Stomach smooth muscle (tissue), 2 donors: ENCODE data around the gene NAXE.

ENCODE experiments used
- H3K27ac ChIP-seq: one replicate; pipeline ENCODE4 v1.7.0; 2013; ENCODE audit warnings: mild to moderate bottlenecking, low read length, inconsistent platforms
- H3K27me3 ChIP-seq, 2 donors: one replicate each; pipeline ENCODE4 v1.7.0; 2013; ENCODE audit warnings: low read length in 2 of 2; ENCODE audit not compliant: insufficient read depth in 2 of 2, control insufficient read depth in 1 of 2
- H3K36me3 ChIP-seq, 2 donors: one replicate each; pipeline ENCODE4 v1.7.0; 2013; ENCODE audit warnings: low read length in 2 of 2; ENCODE audit not compliant: control insufficient read depth in 2 of 2, insufficient read depth in 2 of 2
- H3K4me1 ChIP-seq: one replicate; pipeline ENCODE4 v1.7.0; 2013; ENCODE audit warnings: low read length; ENCODE audit not compliant: control insufficient read depth, insufficient read depth
- H3K4me3 ChIP-seq, 2 donors: one replicate each; pipeline ENCODE4 v1.7.0; 2013; ENCODE audit warnings: low read length in 2 of 2
- H3K9ac ChIP-seq, 2 donors: one replicate each; pipeline ENCODE4 v1.7.0; 2013; ENCODE audit warnings: low read length in 2 of 2, mild to moderate bottlenecking in 1 of 2
- H3K9me3 ChIP-seq, 2 donors: one replicate each; pipeline ENCODE4 v1.7.0; 2013; ENCODE audit warnings: low read length in 2 of 2; ENCODE audit not compliant: control insufficient read depth in 2 of 2
- donor health status: healthy.
- donor health status: Pancreatic carcinoma.

NAXE gene

GRCh38 chr1:156571261-156571852, 20.2 kb upstream of the NAXE start:
- peaks cover 0 to 5% of the 10 kb centered on the region in 2 donors for H3K27me3 ChIP-seq
- no peaks in the 10 kb centered on the region for H3K9me3 ChIP-seq
- H3K9ac ChIP-seq: peak overlapping the region in 1 of 2 donors; percentile 55
- H3K36me3 ChIP-seq: no peaks in the 10 kb centered on the region
- no peak overlapping the region for H3K27ac ChIP-seq
- peaks cover 13% of the 10 kb centered on the region for H3K4me1 ChIP-seq
- no peak overlapping the region for H3K4me3 ChIP-seq

- Histone ChIP-seq H3K27me3 (peaks cover 0 to 5% of the 10 kb centered on the region in 2 donors), H3K36me3 (no peaks in the 10 kb centered on the region), H3K4me1 (peaks cover 13% of the 10 kb centered on the region), H3K9ac (peak within 1 kb of the TSS; percentile 29 to 55), H3K27ac (no peak within 1 kb of the TSS), H3K9me3 (no peaks in the 10 kb centered on the region), H3K4me3 (peak within 1 kb of the TSS; percentile 53 to 74)
These were observed 19.5 kb upstream of the NAXE start, which contains the start of gene IQGAP3 for GRCh38 chr1:156571919-156572662. TSS of gene IQGAP3 (minus strand) at chr1:156572565. CDS start at chr1:156572529, 36 bp downstream.

GRCh38 chr1:156572663-156573018, 18.9 kb upstream of the NAXE start:
- Histone ChIP-seq H3K4me1 (peaks cover 13% of the 10 kb centered on the region), H3K27ac (no peak overlapping the region), H3K27me3 (peaks cover 0 to 5% of the 10 kb centered on the region in 2 donors), H3K36me3 (no peaks in the 10 kb centered on the region), H3K9me3 (no peaks in the 10 kb centered on the region), H3K9ac (no peak overlapping the region), H3K4me3 (peak overlapping the region; percentile 53 to 74)

- Histone ChIP-seq H3K27me3 (peaks cover 0 to 5% of the 10 kb centered on the region in 2 donors), H3K36me3 (no peaks in the 10 kb centered on the region), H3K4me1 (peaks cover 13% of the 10 kb centered on the region), H3K9ac (no peak overlapping the region), H3K9me3 (no peaks in the 10 kb centered on the region), H3K27ac (no peak overlapping the region), H3K4me3 (no peak overlapping the region)
These were observed 17.4 kb upstream of the NAXE start for GRCh38 chr1:156574039-156574633.

- no peaks in the 10 kb centered on the region for H3K9me3 ChIP-seq
- no peaks in the 10 kb centered on the region for H3K27me3 ChIP-seq
- H3K36me3 ChIP-seq: no peaks in the 10 kb centered on the region
- no peak overlapping the region for H3K27ac ChIP-seq
- H3K4me1 ChIP-seq: peaks cover 3% of the 10 kb centered on the region
- H3K9ac ChIP-seq: no peak overlapping the region
- H3K4me3 ChIP-seq: no peak overlapping the region
These were observed 14.0 kb upstream of the NAXE start for GRCh38 chr1:156577550-156577949.

GRCh38 chr1:156578055-156578454, 13.5 kb upstream of the NAXE start:
- Histone ChIP-seq H3K27ac (no peak overlapping the region), H3K27me3 (no peaks in the 10 kb centered on the region), H3K36me3 (no peaks in the 10 kb centered on the region), H3K4me3 (no peak overlapping the region), H3K4me1 (no peaks in the 10 kb centered on the region), H3K9me3 (no peaks in the 10 kb centered on the region), H3K9ac (no peak overlapping the region)

- H3K27ac ChIP-seq: no peak within 1 kb of the TSS
These were observed 12.1 kb upstream of the NAXE start, which contains the start of gene TTC24 for GRCh38 chr1:156579472-156579871. TSS of gene TTC24 (plus strand) at chr1:156579723. CDS start at chr1:156581365, 1,642 bp downstream.

GRCh38 chr1:156581661-156582387, 9.8 kb upstream of the NAXE start:
- no peak overlapping the region for H3K27ac ChIP-seq
- H3K9me3 ChIP-seq: no peaks in the 10 kb centered on the region
- H3K27me3 ChIP-seq: no peaks in the 10 kb centered on the region
- H3K9ac ChIP-seq: no peak overlapping the region
- no peak overlapping the region for H3K4me3 ChIP-seq
- H3K4me1 ChIP-seq: peaks cover 3% of the 10 kb centered on the region
- H3K36me3 ChIP-seq: no peaks in the 10 kb centered on the region

More at GRCh38 chr1:156579472-156579871, 12.1 kb upstream of the NAXE start, which contains the start of gene TTC24:
- H3K36me3 ChIP-seq: no peaks in the 10 kb centered on the region
- H3K9me3 ChIP-seq: no peaks in the 10 kb centered on the region
- no peaks in the 10 kb centered on the region for H3K27me3 ChIP-seq
- no peak within 1 kb of the TSS for H3K4me3 ChIP-seq
- H3K9ac ChIP-seq: no peak within 1 kb of the TSS
- H3K4me1 ChIP-seq: peaks cover 3% of the 10 kb centered on the region

- Histone ChIP-seq H3K27ac (no peak overlapping the region), H3K4me3 (no peak overlapping the region), H3K9ac (no peak overlapping the region)
These were observed 9.1 kb upstream of the NAXE start for GRCh38 chr1:156582388-156583017.

More at GRCh38 chr1:156582388-156583017, 9.1 kb upstream of the NAXE start:
- peaks cover 3% of the 10 kb centered on the region for H3K4me1 ChIP-seq
- H3K36me3 ChIP-seq: no peaks in the 10 kb centered on the region
- no peaks in the 10 kb centered on the region for H3K9me3 ChIP-seq
- H3K27me3 ChIP-seq: no peaks in the 10 kb centered on the region
